Neural cell (in vitro differentiated cells): ENCODE results near the gene CCSER2. TPM values are rescaled to one million over a fixed set of nuclear protein-coding genes. Genes with fewer than 3 reads are reported as not detected.

ENCODE experiments used
- H2AFZ ChIP-seq: fragments of 200-600, 300-800 bp; sonication (generic), shearing (Covaris generic); 2 replicates; pipeline ENCODE4 v1.6.0; 2014; ENCODE audit warnings: low read depth, mild to moderate bottlenecking, antibody characterized with exemption, low read length, moderate library complexity
- H3F3A ChIP-seq: fragments of 200-600 bp; shearing (Covaris generic); 2 replicates; pipeline ENCODE4 v1.6.1; 2016; ENCODE audit warnings: mild to moderate bottlenecking, moderate library complexity, mixed read lengths, antibody characterized with exemption, low read length; ENCODE audit not compliant: insufficient read depth, poor library complexity, severe bottlenecking
- H3K27ac ChIP-seq: fragments of 200-600, 300-800 bp; sonication (generic), shearing (Covaris generic); 2 replicates; pipeline ENCODE4 v1.5.1; 2014; ENCODE audit warnings: mild to moderate bottlenecking, low read length, moderate library complexity
- H3K27me3 ChIP-seq: fragments of 300-800, 200-600 bp; sonication (generic), shearing (Covaris generic); 2 replicates; pipeline ENCODE4 v1.6.0; 2014; ENCODE audit warnings: mild to moderate bottlenecking, low read depth, low read length, moderate library complexity; ENCODE audit not compliant: insufficient read depth
- H3K36me3 ChIP-seq: fragments of 300-800, 200-600 bp; sonication (generic), shearing (Covaris generic); 2 replicates; pipeline ENCODE4 v1.5.1; 2014; ENCODE audit warnings: mild to moderate bottlenecking, antibody characterized with exemption, low read length, moderate library complexity; ENCODE audit not compliant: insufficient read depth
- H3K4me2 ChIP-seq: fragments of 300-800, 200-600 bp; sonication (generic), shearing (Covaris generic); 2 replicates; pipeline ENCODE4 v1.6.0; 2014; ENCODE audit warnings: mild to moderate bottlenecking, low read length
- H3K4me3 ChIP-seq: fragments of 300-800, 200-600 bp; sonication (generic), shearing (Covaris generic); 2 replicates; pipeline ENCODE4 v1.5.1; 2014; ENCODE audit warnings: mild to moderate bottlenecking, low read length, moderate library complexity
- H3K79me2 ChIP-seq: fragments of 200-600 bp; shearing (Covaris generic); replicated peaks from 2 replicates; pipeline ENCODE4 v1.6.0; 2014; ENCODE audit warnings: mild to moderate bottlenecking, low read length, moderate library complexity; ENCODE audit not compliant: insufficient read depth
- H3K9ac ChIP-seq: fragments of 300-800, 200-600 bp; sonication (generic), shearing (Covaris generic); 2 replicates; pipeline ENCODE4 v1.6.1; 2016; ENCODE audit warnings: mild to moderate bottlenecking, low read length, mixed read lengths
- H3K9me2 ChIP-seq: fragments of 200-600 bp; shearing (Covaris generic); 2 replicates; pipeline ENCODE4 v1.6.1; 2016; ENCODE audit warnings: mild to moderate bottlenecking, low read length, mixed read lengths; ENCODE audit not compliant: insufficient read depth
- H3K9me3 ChIP-seq: fragments of 200-600, 300-800 bp; sonication (generic), shearing (Covaris generic); 2 replicates; pipeline ENCODE4 v1.6.1; 2016; ENCODE audit warnings: mild to moderate bottlenecking, mixed run types, low read length, moderate library complexity, mixed read lengths
- H4K20me1 ChIP-seq: fragments of 200-600 bp; shearing (Covaris generic); 2 replicates; pipeline ENCODE4 v1.6.1; 2016; ENCODE audit warnings: mild to moderate bottlenecking, mixed run types; ENCODE audit not compliant: insufficient read depth
- EP300 ChIP-seq: fragments of 450-650 bp; conservative IDR thresholded peaks from 2 replicates; pipeline ENCODE4 v1.6.1; 2014; ENCODE audit warnings: antibody characterized with exemption, mild to moderate bottlenecking, moderate library complexity; ENCODE audit not compliant: poor library complexity, severe bottlenecking
- EZH2 ChIP-seq: fragments of 200-600, 300-800 bp; shearing (Covaris generic), sonication (generic); IDR thresholded peaks from 2 replicates; pipeline ENCODE4 v1.6.1; 2014; ENCODE audit warnings: antibody characterized with exemption, low read length, borderline replicate concordance, mild to moderate bottlenecking; ENCODE audit not compliant: insufficient read depth, poor library complexity, severe bottlenecking
- MXI1 ChIP-seq: fragments of 450-650 bp; conservative IDR thresholded peaks from 2 replicates; pipeline ENCODE4 v1.6.1; 2014; ENCODE audit warnings: antibody characterized with exemption, mild to moderate bottlenecking; ENCODE audit not compliant: poor library complexity, severe bottlenecking
- POLR2AphosphoS5 ChIP-seq: IDR thresholded peaks from 2 replicates; pipeline ENCODE4 v1.6.1; 2012
- RAD21 ChIP-seq: fragments of 450-650 bp; conservative IDR thresholded peaks from 2 replicates; pipeline ENCODE4 v1.6.1; 2014; ENCODE audit warnings: antibody characterized with exemption, mild to moderate bottlenecking, moderate library complexity
- SMC3 ChIP-seq: fragments of 450-650 bp; conservative IDR thresholded peaks from 2 replicates; pipeline ENCODE4 v1.6.1; 2014; ENCODE audit warnings: antibody characterized with exemption, mild to moderate bottlenecking, moderate library complexity; ENCODE audit not compliant: poor library complexity
- TAF1 ChIP-seq: IDR thresholded peaks from 2 replicates; pipeline ENCODE4 v1.6.1; 2012; ENCODE audit warnings: low read depth
- polyA plus RNA-seq: library from polyadenylated mRNA; depleted of rRNA; stranded (reverse); fragments of >200 nt; gene quantifications from 2 replicates; pipeline ENCODE4 v1.2.3, GENCODE V29; 2014
- TF ChIP-seq, protein P1 (sequence below): fragments of 450-650 bp; IDR thresholded peaks from 2 replicates; pipeline ENCODE4 v1.5.1; 2014; ENCODE audit warnings: antibody characterized with exemption, mild to moderate bottlenecking, moderate library complexity; ENCODE audit not compliant: poor library complexity, severe bottlenecking
- TF ChIP-seq, protein P2 (sequence below): IDR thresholded peaks from 2 replicates; pipeline ENCODE4 v1.6.1; 2012; ENCODE audit warnings: borderline replicate concordance

Gene CCSER2
- polyA plus RNA-seq, 1 donor from 2014 or later: 38.3 TPM

DNA sequence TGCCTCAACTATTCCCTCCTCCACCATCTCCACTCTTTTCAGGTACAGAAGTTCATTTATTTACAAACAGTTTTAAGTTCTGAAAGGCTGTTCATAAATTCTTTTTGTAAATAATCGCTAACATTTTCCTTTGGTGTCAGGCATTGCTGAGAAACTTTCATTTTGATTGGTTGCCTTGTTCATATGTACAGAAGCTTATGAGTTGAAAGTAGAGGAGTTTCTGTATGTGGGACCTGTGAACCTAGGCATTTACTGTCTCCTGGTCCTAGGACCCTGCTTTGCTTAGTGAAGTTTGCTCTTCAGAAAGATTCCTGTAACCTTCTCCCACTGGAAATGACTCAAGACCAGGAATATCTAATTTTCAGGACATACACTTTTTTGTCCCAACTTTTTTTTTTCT lies 30.4 kb downstream of the CCSER2 start:
- H3K9me2 ChIP-seq: no peaks in the 10 kb centered on the region
- H3K9ac ChIP-seq: no peak overlapping the region
- H3K4me2 ChIP-seq: no peak overlapping the region
- no peaks in the 10 kb centered on the region for H3K9me3 ChIP-seq
- H3K79me2 ChIP-seq: peaks cover 32% of the 10 kb centered on the region
- H3K4me3 ChIP-seq: no peak overlapping the region
- TF ChIP-seq RAD21 (no peak), POLR2AphosphoS5 (no peak), SMC3 (no peak), EZH2 (no peak), MXI1 (no peak), TAF1 (no peak), EP300 (no peak)
- TF ChIP-seq, protein P1, sequence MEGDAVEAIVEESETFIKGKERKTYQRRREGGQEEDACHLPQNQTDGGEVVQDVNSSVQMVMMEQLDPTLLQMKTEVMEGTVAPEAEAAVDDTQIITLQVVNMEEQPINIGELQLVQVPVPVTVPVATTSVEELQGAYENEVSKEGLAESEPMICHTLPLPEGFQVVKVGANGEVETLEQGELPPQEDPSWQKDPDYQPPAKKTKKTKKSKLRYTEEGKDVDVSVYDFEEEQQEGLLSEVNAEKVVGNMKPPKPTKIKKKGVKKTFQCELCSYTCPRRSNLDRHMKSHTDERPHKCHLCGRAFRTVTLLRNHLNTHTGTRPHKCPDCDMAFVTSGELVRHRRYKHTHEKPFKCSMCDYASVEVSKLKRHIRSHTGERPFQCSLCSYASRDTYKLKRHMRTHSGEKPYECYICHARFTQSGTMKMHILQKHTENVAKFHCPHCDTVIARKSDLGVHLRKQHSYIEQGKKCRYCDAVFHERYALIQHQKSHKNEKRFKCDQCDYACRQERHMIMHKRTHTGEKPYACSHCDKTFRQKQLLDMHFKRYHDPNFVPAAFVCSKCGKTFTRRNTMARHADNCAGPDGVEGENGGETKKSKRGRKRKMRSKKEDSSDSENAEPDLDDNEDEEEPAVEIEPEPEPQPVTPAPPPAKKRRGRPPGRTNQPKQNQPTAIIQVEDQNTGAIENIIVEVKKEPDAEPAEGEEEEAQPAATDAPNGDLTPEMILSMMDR: no peak
- TF ChIP-seq, protein P2, sequence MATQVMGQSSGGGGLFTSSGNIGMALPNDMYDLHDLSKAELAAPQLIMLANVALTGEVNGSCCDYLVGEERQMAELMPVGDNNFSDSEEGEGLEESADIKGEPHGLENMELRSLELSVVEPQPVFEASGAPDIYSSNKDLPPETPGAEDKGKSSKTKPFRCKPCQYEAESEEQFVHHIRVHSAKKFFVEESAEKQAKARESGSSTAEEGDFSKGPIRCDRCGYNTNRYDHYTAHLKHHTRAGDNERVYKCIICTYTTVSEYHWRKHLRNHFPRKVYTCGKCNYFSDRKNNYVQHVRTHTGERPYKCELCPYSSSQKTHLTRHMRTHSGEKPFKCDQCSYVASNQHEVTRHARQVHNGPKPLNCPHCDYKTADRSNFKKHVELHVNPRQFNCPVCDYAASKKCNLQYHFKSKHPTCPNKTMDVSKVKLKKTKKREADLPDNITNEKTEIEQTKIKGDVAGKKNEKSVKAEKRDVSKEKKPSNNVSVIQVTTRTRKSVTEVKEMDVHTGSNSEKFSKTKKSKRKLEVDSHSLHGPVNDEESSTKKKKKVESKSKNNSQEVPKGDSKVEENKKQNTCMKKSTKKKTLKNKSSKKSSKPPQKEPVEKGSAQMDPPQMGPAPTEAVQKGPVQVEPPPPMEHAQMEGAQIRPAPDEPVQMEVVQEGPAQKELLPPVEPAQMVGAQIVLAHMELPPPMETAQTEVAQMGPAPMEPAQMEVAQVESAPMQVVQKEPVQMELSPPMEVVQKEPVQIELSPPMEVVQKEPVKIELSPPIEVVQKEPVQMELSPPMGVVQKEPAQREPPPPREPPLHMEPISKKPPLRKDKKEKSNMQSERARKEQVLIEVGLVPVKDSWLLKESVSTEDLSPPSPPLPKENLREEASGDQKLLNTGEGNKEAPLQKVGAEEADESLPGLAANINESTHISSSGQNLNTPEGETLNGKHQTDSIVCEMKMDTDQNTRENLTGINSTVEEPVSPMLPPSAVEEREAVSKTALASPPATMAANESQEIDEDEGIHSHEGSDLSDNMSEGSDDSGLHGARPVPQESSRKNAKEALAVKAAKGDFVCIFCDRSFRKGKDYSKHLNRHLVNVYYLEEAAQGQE: no peak
- H3K36me3 ChIP-seq: no peaks in the 10 kb centered on the region
- H4K20me1 ChIP-seq: no peaks in the 10 kb centered on the region
- H3K27ac ChIP-seq: no peak overlapping the region
- H3K27me3 ChIP-seq: no peaks in the 10 kb centered on the region
- H2AFZ ChIP-seq: no peak overlapping the region
- H3F3A ChIP-seq: no peaks in the 10 kb centered on the region

DNA sequence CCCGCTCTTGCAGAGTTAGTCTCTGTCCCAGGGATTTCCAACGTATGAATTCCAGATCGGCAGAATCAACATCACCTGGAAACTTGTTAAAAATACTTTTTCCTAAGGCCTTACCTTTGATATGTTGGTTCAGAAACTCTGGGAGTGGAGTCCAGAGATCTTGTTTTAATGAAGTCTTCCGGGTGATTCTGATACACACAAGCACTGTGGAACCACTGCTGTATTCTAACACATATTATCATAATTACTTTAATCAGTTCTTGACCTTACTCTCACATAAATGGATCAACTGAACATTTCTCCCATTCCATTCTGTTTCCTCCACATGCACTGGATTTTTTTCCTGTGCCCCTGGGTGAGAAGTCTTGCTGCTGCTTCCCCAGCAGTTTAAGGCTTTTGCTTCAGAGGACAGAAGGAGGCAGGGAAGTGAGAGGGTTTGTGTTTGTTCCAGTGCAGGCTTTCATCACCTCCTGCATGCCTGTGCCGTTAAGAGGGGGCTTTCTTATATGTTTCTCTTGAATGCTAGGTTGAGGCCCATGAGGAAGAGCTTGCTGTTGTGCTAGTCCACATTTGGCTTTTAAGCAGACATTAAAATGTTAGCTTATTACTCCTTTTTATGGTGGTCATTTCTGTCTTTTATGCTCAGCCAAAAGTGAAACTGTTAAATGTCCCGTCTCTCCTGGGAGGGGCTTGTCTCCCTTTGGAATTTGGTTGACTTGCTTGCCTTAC lies 32.4 kb downstream of the CCSER2 start:
- TF ChIP-seq, protein P2: no peak
- TF ChIP-seq, protein P1: no peak
- TF ChIP-seq POLR2AphosphoS5: no peak
- TF ChIP-seq EZH2: no peak
- TF ChIP-seq MXI1: no peak
- no peak for TF ChIP-seq SMC3
- Histone ChIP-seq H3F3A (no peaks in the 10 kb centered on the region), H3K4me2 (no peak overlapping the region), H3K36me3 (no peaks in the 10 kb centered on the region), H3K9ac (no peak overlapping the region), H3K79me2 (peaks cover 46% of the 10 kb centered on the region), H4K20me1 (no peaks in the 10 kb centered on the region), H2AFZ (no peak overlapping the region), H3K9me2 (no peaks in the 10 kb centered on the region), H3K4me3 (no peak overlapping the region), H3K9me3 (no peaks in the 10 kb centered on the region), H3K27me3 (no peaks in the 10 kb centered on the region), H3K27ac (no peak overlapping the region)
